HEK293T (cell line): Measurements from ENCODE around the gene BSPH1.

Source experiments
- CTCF ChIA-PET: fragments of 350-600 bp; formaldehyde crosslinking; extraction: SDS; loops from one replicate; lab custom pipeline; 2021; ENCODE audit warnings: antibody characterized with exemption, inconsistent platforms; lab: Yijun Ruan, JAX
- POLR2A ChIA-PET: fragments of 350-600 bp; formaldehyde crosslinking; extraction: SDS; loops from one replicate; lab custom pipeline; 2020; ENCODE audit warnings: antibody characterized with exemption, inconsistent platforms; lab: Yijun Ruan, JAX
- DNase-seq: peaks from one replicate; pipeline ENCODE4 v3.0.0; 2012; ENCODE audit warnings: mixed read lengths; ENCODE audit errors: extremely low spot score
- ARNT ChIP-seq: fragments of 450-650 bp; IDR thresholded peaks from 2 replicates; pipeline ENCODE4 v1.6.1; 2017; ENCODE audit warnings: mild to moderate bottlenecking
- BHLHE40 ChIP-seq: fragments of 450-650 bp; IDR thresholded peaks from 2 replicates; pipeline ENCODE4 v1.6.1; 2016; ENCODE audit warnings: mild to moderate bottlenecking, moderate library complexity, borderline replicate concordance
- CTBP1 ChIP-seq: fragments of 450-650 bp; IDR thresholded peaks from 2 replicates; pipeline ENCODE4 v1.6.1; 2016; ENCODE audit warnings: borderline replicate concordance
- ELF4 ChIP-seq: fragments of 450-650 bp; IDR thresholded peaks from 2 replicates; pipeline ENCODE4 v1.6.1; 2017; ENCODE audit warnings: antibody characterized with exemption
- FOXA1 ChIP-seq: fragments of 450-650 bp; IDR thresholded peaks from 2 replicates; pipeline ENCODE4 v1.6.1; 2016; ENCODE audit warnings: mild to moderate bottlenecking
- FOXK2 ChIP-seq: fragments of 450-650 bp; IDR thresholded peaks from 2 replicates; pipeline ENCODE4 v1.6.1; 2016; ENCODE audit warnings: mild to moderate bottlenecking
- FOXM1 ChIP-seq: fragments of 450-650 bp; IDR thresholded peaks from 2 replicates; pipeline ENCODE4 v1.6.1; 2017; ENCODE audit warnings: mild to moderate bottlenecking, borderline replicate concordance
- HDGF ChIP-seq: fragments of 450-650 bp; IDR thresholded peaks from 2 replicates; pipeline ENCODE4 v1.6.1; 2017; ENCODE audit warnings: antibody characterized with exemption, borderline replicate concordance
- L3MBTL2 ChIP-seq: fragments of 450-650 bp; conservative IDR thresholded peaks from 2 replicates; pipeline ENCODE4 v1.6.1; 2016; ENCODE audit warnings: mild to moderate bottlenecking
- LEF1 ChIP-seq: fragments of 450-650 bp; IDR thresholded peaks from 2 replicates; pipeline ENCODE4 v1.6.1; 2017; ENCODE audit warnings: mild to moderate bottlenecking, borderline replicate concordance
- NFRKB ChIP-seq: fragments of 450-650 bp; IDR thresholded peaks from 2 replicates; pipeline ENCODE4 v1.6.1; 2016; ENCODE audit warnings: mild to moderate bottlenecking, moderate library complexity
- PKNOX1 ChIP-seq: fragments of 450-650 bp; IDR thresholded peaks from 2 replicates; pipeline ENCODE4 v1.6.1; 2016
- SP1 ChIP-seq: fragments of 450-650 bp; IDR thresholded peaks from 2 replicates; pipeline ENCODE4 v1.6.1; 2017
- SUZ12 ChIP-seq: fragments of 450-650 bp; IDR thresholded peaks from 2 replicates; pipeline ENCODE4 v1.6.1; 2016; ENCODE audit warnings: mild to moderate bottlenecking
- TARDBP ChIP-seq: fragments of 450-650 bp; IDR thresholded peaks from 2 replicates; pipeline ENCODE4 v1.6.1; 2016
- ZNF384 ChIP-seq: fragments of 450-650 bp; IDR thresholded peaks from 2 replicates; pipeline ENCODE4 v1.6.1; 2016

Gene BSPH1

GRCh38 chr19:47992070-47992469 is at the start of gene BSPH1:
TSS of gene BSPH1 (minus strand) at chr19:47992170. CDS start at chr19:47992081, 89 bp downstream.
- TF ChIP-seq ELF4 (no peak), PKNOX1 (no peak), SP1 (no peak), L3MBTL2 (no peak), FOXA1 (no peak), CTBP1 (no peak), FOXK2 (no peak), ZNF384 (no peak), HDGF (no peak), ARNT (no peak), FOXM1 (no peak), BHLHE40 (no peak)
- DNase-seq = no peak
- POLR2A ChIA-PET = no interaction called here
- CTCF ChIA-PET = interaction anchor here (0.6 kb wide), 1 partner anchor 26 kb away, joined by 5 read pairs; no protein-coding TSS in a partner anchor

- no peak for DNase-seq
- POLR2A ChIA-PET = no interaction called here
- TF ChIP-seq FOXK2 (no peak), NFRKB (no peak), TARDBP (no peak), FOXA1 (no peak), L3MBTL2 (no peak), SP1 (no peak), PKNOX1 (no peak)
- CTCF ChIA-PET = no interaction called here
Observed at GRCh38 chr19:48036765-48037164, 44.8 kb upstream of the BSPH1 start.

GRCh38 chr19:48033604-48034003 is 41.6 kb upstream of the BSPH1 start:
- no peak for DNase-seq
- TF ChIP-seq ELF4 = no peak
- no peak for TF ChIP-seq SUZ12
- no peak for TF ChIP-seq HDGF
- TF ChIP-seq SP1 = no peak
- no peak for TF ChIP-seq FOXK2
- TF ChIP-seq ZNF384 = no peak
- ChIA-PET CTCF (no interaction called here), POLR2A (no interaction called here)

GRCh38 chr19:48030073-48030472 is 38.1 kb upstream of the BSPH1 start:
- CTCF ChIA-PET = no interaction called here
- no peak for DNase-seq
- POLR2A ChIA-PET = no interaction called here
- TF ChIP-seq FOXM1 (no peak), PKNOX1 (no peak), NFRKB (no peak), HDGF (no peak), BHLHE40 (no peak), ELF4 (no peak), CTBP1 (no peak), LEF1 (no peak), TARDBP (no peak), SUZ12 (no peak), FOXK2 (no peak), SP1 (no peak)

- ChIA-PET CTCF (no interaction called here), POLR2A (no interaction called here)
- TF ChIP-seq NFRKB = no peak
- no peak for TF ChIP-seq BHLHE40
- TF ChIP-seq HDGF = no peak
- no peak for TF ChIP-seq ELF4
- TF ChIP-seq SUZ12 = no peak
- no peak for TF ChIP-seq L3MBTL2
- DNase-seq = no peak
Observed at GRCh38 chr19:48029431-48029830, 37.5 kb upstream of the BSPH1 start.

- ChIA-PET POLR2A (no interaction called here), CTCF (no interaction called here)
- TF ChIP-seq ARNT (no peak), NFRKB (no peak), CTBP1 (no peak)
- DNase-seq = no peak
Observed at GRCh38 chr19:48025480-48025879, 33.5 kb upstream of the BSPH1 start.

GRCh38 chr19:48023518-48023917 is 31.5 kb upstream of the BSPH1 start:
- TF ChIP-seq ARNT = no peak
- no peak for TF ChIP-seq ZNF384
- no peak for TF ChIP-seq HDGF
- no peak for TF ChIP-seq FOXK2
- no peak for TF ChIP-seq SP1
- TF ChIP-seq L3MBTL2 = no peak
- no peak for TF ChIP-seq ELF4
- ChIA-PET POLR2A (no interaction called here), CTCF (no interaction called here)
- no peak for DNase-seq

- TF ChIP-seq PKNOX1 = no peak
- no peak for TF ChIP-seq L3MBTL2
- TF ChIP-seq CTBP1 = no peak
- no peak for DNase-seq
- ChIA-PET CTCF (no interaction called here), POLR2A (no interaction called here)
Observed at GRCh38 chr19:48023011-48023410, 31.0 kb upstream of the BSPH1 start.
